Ascending aorta (tissue), 2 donors: ENCODE data around the gene GPR78. TPM values are rescaled to one million over a fixed set of nuclear protein-coding genes. Genes with fewer than 3 reads are reported as not detected.

ENCODE experiments used
- DNase-seq, 2 donors: peaks; one replicate each; pipeline ENCODE4 v3.0.0-alpha.2; 2019; ENCODE audit warnings: low spot score in 2 of 2
- H3K27ac ChIP-seq, 2 donors: fragments of 200-600 bp; sonication (generic); one replicate each; pipeline ENCODE4 v1.5.1; 2016 to 2017; ENCODE audit warnings: mild to moderate bottlenecking in 1 of 2
- H3K27me3 ChIP-seq: fragments of 200-600 bp; sonication (generic); one replicate; pipeline ENCODE4 v1.5.1; 2017
- H3K36me3 ChIP-seq, 2 donors: fragments of 200-600 bp; sonication (generic); one replicate each; pipeline ENCODE4 v1.5.1; 2016
- H3K4me1 ChIP-seq, 2 donors: fragments of 200-600 bp; sonication (generic); one replicate each; pipeline ENCODE4 v1.5.1; 2016 to 2017; ENCODE audit warnings: mild to moderate bottlenecking in 1 of 2
- H3K4me3 ChIP-seq, 2 donors: fragments of 200-600 bp; sonication (generic); one replicate each; pipeline ENCODE4 v1.5.1; 2016 to 2017; ENCODE audit warnings: mild to moderate bottlenecking in 1 of 2
- H3K9me3 ChIP-seq, 2 donors: fragments of 200-600 bp; sonication (generic); one replicate each; pipeline ENCODE4 v1.5.1; 2016
- CTCF ChIP-seq, 3 experiments: fragments of 200-600 bp in 2 of 3; fragments of 450-650 bp in 1 of 3; sonication (generic) in 2 of 3; IDR thresholded peaks; one replicate each; pipeline ENCODE4 v1.5.1; 2016 to 2019; ENCODE audit warnings: antibody characterized with exemption in 3 of 3, mild to moderate bottlenecking in 1 of 3, moderate library complexity in 1 of 3
- intact Hi-C: fragments of 100-400 bp; cut with DNase I; formaldehyde crosslinking; loops from one replicate; pipeline ENCODE4 v1.15.1; 2023
- total RNA-seq: library from RNA; depleted of rRNA; stranded (reverse); fragments of >200 nt; gene quantifications from one replicate; pipeline ENCODE4 v1.1.0, GENCODE V29; 2016

GPR78 gene
- total RNA-seq, 1 donor from 2014 or later: not detected

GRCh38 chr4:8536467-8536866 is 43.7 kb upstream of the GPR78 start:
- Histone ChIP-seq H3K27me3 (no peaks in the 10 kb centered on the region), H3K27ac (no peak overlapping the region), H3K4me3 (no peak overlapping the region), H3K36me3 (no peaks in the 10 kb centered on the region), H3K4me1 (no peaks in the 10 kb centered on the region), H3K9me3 (no peaks in the 10 kb centered on the region)
- no peak for TF ChIP-seq CTCF (IDR thresholded peaks at IDR 0.05)
- intact Hi-C loops: no loop called here
- no peak for DNase-seq

GRCh38 chr4:8537041-8537461 is 43.1 kb upstream of the GPR78 start:
- H3K4me3 ChIP-seq: peak overlapping the region in 1 of 2 donors; percentile 22
- DNase-seq: no peak
- no peaks in the 10 kb centered on the region for H3K27me3 ChIP-seq
- TF ChIP-seq CTCF (IDR thresholded peaks at IDR 0.05): no peak
- H3K9me3 ChIP-seq: no peaks in the 10 kb centered on the region
- H3K27ac ChIP-seq: no peak overlapping the region
- intact Hi-C loops: no loop called here
- no peaks in the 10 kb centered on the region for H3K4me1 ChIP-seq
- H3K36me3 ChIP-seq: no peaks in the 10 kb centered on the region

GRCh38 chr4:8538076-8538702 is 42.0 kb upstream of the GPR78 start:
- DNase-seq: no peak
- Histone ChIP-seq H3K27ac (no peak overlapping the region), H3K27me3 (no peaks in the 10 kb centered on the region), H3K36me3 (no peaks in the 10 kb centered on the region), H3K9me3 (no peaks in the 10 kb centered on the region), H3K4me3 (no peak overlapping the region), H3K4me1 (no peaks in the 10 kb centered on the region)
- intact Hi-C loops: no loop called here
- no peak for TF ChIP-seq CTCF (IDR thresholded peaks at IDR 0.05)

GRCh38 chr4:8538703-8539567 is 41.3 kb upstream of the GPR78 start:
- no peaks in the 10 kb centered on the region for H3K9me3 ChIP-seq
- H3K27ac ChIP-seq: no peak overlapping the region
- DNase-seq: no peak
- H3K4me3 ChIP-seq: no peak overlapping the region
- no peaks in the 10 kb centered on the region for H3K36me3 ChIP-seq
- no peak for TF ChIP-seq CTCF (IDR thresholded peaks at IDR 0.05)
- H3K4me1 ChIP-seq: no peaks in the 10 kb centered on the region
- H3K27me3 ChIP-seq: no peaks in the 10 kb centered on the region
- intact Hi-C loops: no loop called here

GRCh38 chr4:8539661-8540060 is 40.5 kb upstream of the GPR78 start:
- Histone ChIP-seq H3K9me3 (no peaks in the 10 kb centered on the region), H3K27ac (no peak overlapping the region), H3K27me3 (no peaks in the 10 kb centered on the region), H3K36me3 (no peaks in the 10 kb centered on the region), H3K4me3 (no peak overlapping the region), H3K4me1 (no peaks in the 10 kb centered on the region)
- intact Hi-C loops: no loop called here
- TF ChIP-seq CTCF (IDR thresholded peaks at IDR 0.05): no peak
- no peak for DNase-seq
